GM18508 (cell line): ENCODE results near the gene TCF7.

Experiments used
- ATAC-seq: cut with Tn5 transposase; IDR thresholded peaks from one replicate; pipeline ENCODE4 v1.9.1; 2021; ENCODE audit warnings: moderate number of reproducible peaks; ENCODE audit not compliant: insufficient read depth, unreplicated experiment

Gene TCF7

DNA sequence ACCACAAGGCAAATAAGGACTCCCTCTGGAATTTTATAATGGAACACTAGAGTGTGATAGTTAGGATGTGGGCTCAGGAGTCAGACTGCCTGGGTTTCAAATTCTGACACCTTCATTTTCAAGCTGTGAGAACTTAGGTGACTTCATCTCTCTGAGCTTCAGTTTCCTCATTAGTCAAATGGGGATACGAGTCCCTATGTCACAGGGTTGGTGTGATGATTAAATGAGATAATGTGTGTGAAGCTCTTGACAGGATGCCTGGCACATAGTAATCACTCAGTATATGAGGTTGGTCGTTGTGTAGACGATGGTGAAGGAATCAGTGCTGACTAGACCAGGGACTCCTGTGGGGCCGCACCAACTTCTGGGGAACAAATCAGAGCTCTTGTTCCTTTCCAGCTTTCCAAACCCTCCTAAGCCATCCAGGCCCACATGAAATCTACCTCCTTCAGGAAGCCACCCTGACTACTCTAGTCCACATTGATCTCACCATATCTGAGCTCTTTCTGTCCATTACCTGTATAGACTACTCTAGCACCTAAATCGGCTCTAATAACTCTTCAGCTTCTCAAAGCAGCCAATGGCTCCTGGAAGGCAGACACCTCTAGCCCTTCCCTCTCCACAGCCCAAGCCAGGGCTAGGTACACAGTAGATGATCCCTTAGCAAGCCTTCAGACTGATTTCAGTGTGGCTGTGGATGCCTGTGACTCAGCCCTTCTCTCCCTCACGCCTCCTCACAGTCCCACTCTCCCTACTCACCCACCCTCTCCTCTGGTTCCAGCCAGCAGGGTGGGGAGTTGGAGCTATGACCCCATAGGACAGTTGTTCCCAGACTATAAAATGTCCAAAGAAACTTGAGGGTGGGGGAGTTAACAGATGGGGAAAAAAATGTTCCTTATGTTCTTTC lies 2.5 kb upstream of the TCF7 start:
- ATAC-seq = no peak

DNA sequence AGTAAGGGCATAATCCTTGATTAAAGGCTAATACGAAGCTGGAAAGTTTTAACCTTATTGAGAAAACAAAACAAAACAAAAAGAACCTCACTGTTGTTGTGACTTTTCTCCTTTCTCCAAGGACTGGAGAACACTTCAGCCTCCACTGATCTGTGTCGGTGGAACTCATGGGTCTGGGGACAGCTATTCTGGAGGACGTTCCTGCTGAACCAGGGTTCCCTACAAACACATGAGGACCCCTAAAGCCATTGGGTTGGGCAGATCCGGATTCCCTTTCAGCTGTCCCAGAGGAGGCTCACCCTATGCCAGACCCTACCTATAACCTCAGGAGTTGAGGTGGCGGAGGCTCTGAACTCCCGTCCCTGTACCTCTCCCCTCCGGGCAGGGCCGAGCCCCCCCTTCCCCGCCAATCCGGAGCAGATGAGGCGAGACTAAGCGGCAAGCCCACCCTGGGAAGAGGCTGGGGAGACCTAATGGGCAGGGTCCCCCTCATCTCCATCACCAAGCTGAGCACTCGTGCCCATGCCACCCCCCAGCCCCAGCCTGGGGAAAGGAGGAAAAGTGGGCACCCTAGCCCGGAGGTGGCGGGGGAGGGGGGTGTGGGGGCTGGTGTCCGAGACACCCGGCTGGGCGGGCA lies 1.6 kb upstream of the TCF7 start:
- ATAC-seq = no peak

- ATAC-seq = no peak
Observed at GRCh38 chr5:134113363-134113889, 1.1 kb upstream of the TCF7 start.

- no peak for ATAC-seq
Observed at GRCh38 chr5:134114886-134115805, 665 bp downstream of the TCF7 start.

GRCh38 chr5:134115806-134116175 lies 1.3 kb downstream of the TCF7 start:
- no peak for ATAC-seq

DNA sequence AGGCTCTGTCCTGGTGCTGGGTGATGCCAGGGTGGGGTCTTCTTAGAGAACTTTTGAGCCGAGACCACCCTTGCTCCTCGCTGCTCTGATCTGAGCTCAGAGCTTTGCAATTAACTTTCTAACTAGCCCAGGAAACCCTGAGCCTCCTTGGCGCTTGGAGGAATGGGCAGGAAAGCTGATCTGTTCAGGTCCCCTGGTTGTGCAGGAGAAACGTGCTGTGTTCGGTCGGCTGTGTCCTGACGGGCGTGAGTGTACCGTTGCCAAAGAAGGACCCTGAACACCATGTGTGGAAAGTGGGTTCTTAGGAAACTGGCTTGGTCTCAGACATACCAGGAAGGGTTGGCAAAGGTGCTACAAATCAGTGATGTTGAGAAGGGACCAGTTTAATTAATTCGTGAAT lies 1.8 kb downstream of the TCF7 start:
- ATAC-seq = no peak

- ATAC-seq = no peak
Observed at GRCh38 chr5:134116789-134117761, 2.6 kb downstream of the TCF7 start.

DNA sequence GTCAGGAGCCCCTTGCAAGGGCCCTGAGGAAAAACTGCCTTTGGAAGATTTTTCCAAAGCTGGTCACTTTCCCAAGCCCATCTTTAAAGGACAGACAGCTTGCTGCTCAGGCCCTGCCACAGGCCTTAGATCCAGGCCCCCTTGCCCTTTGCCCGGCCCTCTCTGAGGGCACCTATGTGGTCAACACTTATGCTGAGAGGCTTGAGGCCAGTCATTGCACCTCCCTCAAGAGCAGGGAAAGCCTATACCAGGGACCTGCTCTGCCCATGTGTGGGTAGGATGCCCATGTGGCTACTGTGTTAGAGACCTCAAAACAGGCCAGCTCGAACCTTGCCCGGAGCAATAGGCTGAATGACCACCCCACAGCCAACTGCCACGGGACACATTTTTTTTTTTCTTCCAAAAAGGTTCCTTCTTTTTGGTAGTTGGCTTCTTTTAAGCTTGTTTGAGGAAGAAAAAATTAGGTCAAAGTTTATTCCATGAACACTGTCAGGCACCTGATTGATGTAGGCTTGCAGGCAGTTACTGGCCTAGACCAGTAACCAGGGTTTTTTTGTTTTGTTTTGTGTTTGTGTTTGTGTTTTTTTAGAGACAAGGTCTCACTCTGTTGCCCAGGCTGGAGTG lies 3.8 kb downstream of the TCF7 start:
- ATAC-seq = no peak

DNA sequence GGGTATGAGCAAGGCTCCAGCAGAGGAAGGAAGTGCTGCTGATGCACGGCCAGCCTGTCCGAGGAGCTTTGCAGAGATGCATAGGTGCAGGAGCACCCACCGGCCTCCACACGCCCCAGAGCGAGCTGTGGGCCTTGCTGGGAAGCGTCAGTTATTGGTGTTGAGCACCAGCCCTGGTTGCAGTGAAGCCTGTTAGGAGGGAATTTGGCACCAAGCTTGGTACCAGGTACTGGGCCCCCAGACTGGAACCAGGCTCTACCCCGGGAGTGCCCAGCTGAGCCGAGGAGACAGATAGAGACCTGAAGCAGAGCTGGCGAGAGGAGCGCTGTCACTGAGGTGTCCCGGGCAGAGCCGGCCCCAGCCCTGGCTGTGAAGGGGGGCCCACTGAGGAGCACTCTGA lies 5.2 kb downstream of the TCF7 start:
- ATAC-seq = no peak

GRCh38 chr5:134120386-134121138 lies 6.1 kb downstream of the TCF7 start:
- no peak for ATAC-seq

- no peak for ATAC-seq
Observed at GRCh38 chr5:134122530-134122929, 8.0 kb downstream of the TCF7 start.

GRCh38 chr5:134123360-134123759 lies 8.9 kb downstream of the TCF7 start:
- ATAC-seq = no peak

- no peak for ATAC-seq
Observed at GRCh38 chr5:134124289-134125038, 10.0 kb downstream of the TCF7 start.

DNA sequence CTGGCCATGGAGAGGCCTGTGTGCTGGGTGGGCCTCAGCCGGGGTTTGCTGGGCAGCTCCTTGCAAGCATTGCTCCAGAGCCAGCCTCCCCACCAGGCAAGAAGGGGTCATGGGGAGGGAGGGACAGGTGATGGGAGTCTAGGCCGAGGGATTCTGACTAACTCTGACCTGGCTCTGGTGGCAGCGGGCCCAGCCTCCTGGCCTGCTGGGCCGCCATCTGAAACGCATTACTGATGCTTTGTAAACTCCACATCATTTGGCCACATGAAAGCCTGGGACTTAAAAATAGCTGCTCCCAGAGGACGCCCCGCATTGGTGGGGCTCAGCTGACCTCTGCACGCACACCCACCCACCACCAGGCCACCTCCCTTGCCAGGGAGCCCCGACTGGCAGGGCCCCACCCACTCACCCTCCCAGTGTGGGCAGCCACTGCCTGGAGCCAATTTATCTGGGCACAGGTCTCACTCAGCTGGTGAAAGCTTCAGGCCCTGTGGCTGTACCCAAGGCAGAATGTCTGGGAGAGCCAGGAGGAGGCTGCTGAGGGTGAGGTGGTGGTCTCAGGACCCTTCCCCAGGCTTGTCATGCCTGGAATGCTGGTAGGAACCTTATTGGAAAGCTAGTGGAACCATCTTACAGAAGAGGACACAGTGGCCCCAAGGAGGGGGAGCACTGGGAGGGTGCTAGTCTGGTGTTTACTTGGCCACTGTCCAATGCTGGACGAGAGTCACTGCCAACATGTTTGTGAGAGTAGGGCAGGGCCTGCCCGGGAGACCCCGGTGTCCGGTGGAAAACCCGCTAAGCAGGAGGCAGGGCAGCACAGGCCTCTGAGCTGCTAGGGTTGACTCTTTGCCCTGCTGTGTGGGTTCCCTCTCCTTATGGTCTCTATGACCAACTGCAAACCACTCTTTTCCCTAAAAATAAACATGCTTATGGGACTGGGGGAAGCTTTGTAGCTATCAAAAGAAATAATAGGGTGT lies 10.8 kb downstream of the TCF7 start:
- ATAC-seq = no peak

- ATAC-seq = no peak
Observed at GRCh38 chr5:134127376-134127861, 12.9 kb downstream of the TCF7 start.

DNA sequence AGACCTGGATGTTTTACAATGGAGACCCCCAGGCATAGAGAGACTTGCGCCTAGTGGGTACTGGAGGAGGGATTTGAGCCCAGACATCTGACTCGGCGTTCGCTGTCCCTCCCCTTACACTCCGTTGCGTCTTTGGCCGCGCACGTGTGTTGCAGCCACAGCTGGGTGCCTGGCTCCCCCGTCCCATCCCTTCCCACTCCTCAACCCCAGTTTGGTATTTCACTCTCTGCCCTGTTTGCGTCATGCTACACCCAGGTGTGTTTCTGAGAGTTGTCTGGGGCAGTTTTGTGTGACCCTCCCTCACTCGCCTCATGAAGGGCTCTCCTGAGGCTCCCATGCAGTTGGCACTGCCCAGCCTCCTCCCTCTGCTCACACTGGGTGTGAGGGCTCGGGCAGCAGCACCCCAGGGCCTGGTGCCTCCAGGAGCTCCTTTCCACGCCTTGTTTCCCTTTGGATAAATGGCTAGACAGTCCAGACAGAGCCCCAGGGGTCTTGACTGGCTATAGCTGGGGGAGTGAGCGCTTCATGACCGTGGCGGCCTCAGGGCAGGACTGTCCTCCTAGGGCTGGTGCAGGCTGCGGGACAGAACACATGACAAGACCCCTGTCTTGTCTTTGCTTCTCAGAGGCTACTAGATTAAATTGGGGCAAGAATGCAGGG lies 13.6 kb downstream of the TCF7 start:
- no peak for ATAC-seq
